Measurements from ENCODE around the gene POU4F3.

GRCh38 chr5:146321571-146321970 is 17.1 kb upstream of the POU4F3 start:
- no peak for TF ChIP-seq POLR2A (IDR thresholded peaks at IDR 0.05; ENCODE audit: low read length)
- TF ChIP-seq GATA1 (IDR thresholded peaks at IDR 0.05; ENCODE audit: low read depth, low read length): no peak

Measured in erythroblast (primary cell).